ENCODE measurements around the gene JAKMIP1.

JAKMIP1 gene

GRCh38 chr4:6194458-6195195 is 5.7 kb downstream of the JAKMIP1 start:
- no peaks in the 10 kb centered on the region for H3K27me3 ChIP-seq (replicated peaks; ENCODE audit: insufficient read depth, low read length)
- no peak overlapping the region for H3K4me3 ChIP-seq (ENCODE audit: low read length)
- TF ChIP-seq EZH2 (optimal IDR thresholded peaks at IDR 0.05; ENCODE audit: low read depth, low read length), result no peak
- no peak for TF ChIP-seq CTCF (IDR thresholded peaks at IDR 0.05; ENCODE audit: low read length)
- TF ChIP-seq EZH2phosphoT487 (IDR thresholded peaks at IDR 0.05; ENCODE audit: low read length), result no peak
- H3F3A ChIP-seq (ENCODE audit: insufficient read depth, low read length), result no peaks in the 10 kb centered on the region
- H3K9me2 ChIP-seq (replicated peaks; ENCODE audit: insufficient read depth, low read length), result no peaks in the 10 kb centered on the region
- H2AFZ ChIP-seq (ENCODE audit: low read length), result no peak overlapping the region
- no peak for DNase-seq
- no peak overlapping the region for H3K4me2 ChIP-seq (ENCODE audit: low read depth, low read length)
- H3K9me3 ChIP-seq (replicated peaks; ENCODE audit: insufficient read depth, low read length), result no peaks in the 10 kb centered on the region
- H3K4me1 ChIP-seq (ENCODE audit: low read length), result no peaks in the 10 kb centered on the region
- no peaks in the 10 kb centered on the region for H3K79me2 ChIP-seq (ENCODE audit: low read length)
- H4K20me1 ChIP-seq (ENCODE audit: insufficient read depth, low read length), result no peaks in the 10 kb centered on the region
- no peak overlapping the region for H3K27ac ChIP-seq (ENCODE audit: low read length)
- H3K36me3 ChIP-seq (replicated peaks; ENCODE audit: insufficient read depth, low read length), result no peaks in the 10 kb centered on the region
- no peak overlapping the region for H3K9ac ChIP-seq (ENCODE audit: low read length)

GRCh38 chr4:6193399-6193798 is 7.0 kb downstream of the JAKMIP1 start:
- H3F3A ChIP-seq (ENCODE audit: insufficient read depth, low read length), result no peaks in the 10 kb centered on the region
- H3K36me3 ChIP-seq (replicated peaks; ENCODE audit: insufficient read depth, low read length), result no peaks in the 10 kb centered on the region
- H3K27me3 ChIP-seq (replicated peaks; ENCODE audit: insufficient read depth, low read length), result no peaks in the 10 kb centered on the region
- H3K9me3 ChIP-seq (replicated peaks; ENCODE audit: insufficient read depth, low read length), result no peaks in the 10 kb centered on the region
- no peaks in the 10 kb centered on the region for H4K20me1 ChIP-seq (ENCODE audit: insufficient read depth, low read length)
- H3K9ac ChIP-seq (ENCODE audit: low read length), result no peak overlapping the region
- no peak overlapping the region for H3K4me2 ChIP-seq (ENCODE audit: low read depth, low read length)
- no peak for TF ChIP-seq CTCF (IDR thresholded peaks at IDR 0.05; ENCODE audit: low read length)
- no peak for TF ChIP-seq EZH2phosphoT487 (IDR thresholded peaks at IDR 0.05; ENCODE audit: low read length)
- no peak for TF ChIP-seq EZH2 (optimal IDR thresholded peaks at IDR 0.05; ENCODE audit: low read depth, low read length)
- no peaks in the 10 kb centered on the region for H3K9me2 ChIP-seq (replicated peaks; ENCODE audit: insufficient read depth, low read length)
- no peak for DNase-seq
- no peak overlapping the region for H3K27ac ChIP-seq (ENCODE audit: low read length)
- H3K79me2 ChIP-seq (ENCODE audit: low read length), result no peaks in the 10 kb centered on the region
- no peaks in the 10 kb centered on the region for H3K4me1 ChIP-seq (ENCODE audit: low read length)
- H3K4me3 ChIP-seq (ENCODE audit: low read length), result no peak overlapping the region
- H2AFZ ChIP-seq (ENCODE audit: low read length), result no peak overlapping the region

DNA sequence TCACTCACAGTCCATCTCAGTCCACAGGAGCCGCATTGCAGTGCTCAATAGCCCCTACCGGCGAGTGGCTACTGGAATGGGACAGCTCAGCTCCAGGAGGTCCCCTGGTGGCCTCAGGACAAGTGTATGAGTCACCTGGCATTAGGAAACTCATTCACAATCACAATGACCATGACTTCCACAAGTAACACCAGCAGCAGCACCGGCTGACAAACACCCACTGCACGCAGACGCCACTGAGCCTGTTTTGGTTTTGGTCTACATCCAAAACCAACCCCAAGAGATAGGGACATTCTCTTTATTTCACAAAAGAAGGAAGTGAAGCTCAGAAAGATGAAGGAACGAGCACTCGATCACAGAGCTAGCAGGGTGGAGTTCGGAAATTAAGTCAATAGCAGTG is 8.1 kb downstream of the JAKMIP1 start:
- Histone ChIP-seq H3K36me3 (replicated peaks; ENCODE audit: insufficient read depth, low read length) (no peaks in the 10 kb centered on the region), H3K4me2 (ENCODE audit: low read depth, low read length) (no peak overlapping the region), H3K27me3 (replicated peaks; ENCODE audit: insufficient read depth, low read length) (no peaks in the 10 kb centered on the region), H3K27ac (ENCODE audit: low read length) (no peak overlapping the region), H3K9ac (ENCODE audit: low read length) (no peak overlapping the region), H3K4me3 (ENCODE audit: low read length) (no peak overlapping the region), H3F3A (ENCODE audit: insufficient read depth, low read length) (no peaks in the 10 kb centered on the region), H3K9me2 (replicated peaks; ENCODE audit: insufficient read depth, low read length) (no peaks in the 10 kb centered on the region), H3K4me1 (ENCODE audit: low read length) (no peaks in the 10 kb centered on the region), H3K79me2 (ENCODE audit: low read length) (no peaks in the 10 kb centered on the region), H2AFZ (ENCODE audit: low read length) (no peak overlapping the region), H4K20me1 (ENCODE audit: insufficient read depth, low read length) (no peaks in the 10 kb centered on the region), H3K9me3 (replicated peaks; ENCODE audit: insufficient read depth, low read length) (no peaks in the 10 kb centered on the region)
- DNase-seq, result no peak
- TF ChIP-seq EZH2phosphoT487 (IDR thresholded peaks at IDR 0.05; ENCODE audit: low read length), result no peak
- no peak for TF ChIP-seq CTCF (IDR thresholded peaks at IDR 0.05; ENCODE audit: low read length)
- TF ChIP-seq EZH2 (optimal IDR thresholded peaks at IDR 0.05; ENCODE audit: low read depth, low read length), result no peak

All from MM.1S (cell line).